T-helper 1 cell (primary cell): ENCODE measurements around the gene CARD18.
A peak's percentile ranks its signal among the peaks of the same experiment; 100 is the strongest.
"Not testable (repeated sequence)": the region's sequence is repeated elsewhere in the genome, so short reads cannot be mapped to it uniquely, and the experiment has no call there.

Source experiments
- DNase-seq, 5 donors: peaks; one replicate each; pipeline ENCODE4 v3.0.0-alpha.2; 2012 to 2020

The CARD18 gene

DNA sequence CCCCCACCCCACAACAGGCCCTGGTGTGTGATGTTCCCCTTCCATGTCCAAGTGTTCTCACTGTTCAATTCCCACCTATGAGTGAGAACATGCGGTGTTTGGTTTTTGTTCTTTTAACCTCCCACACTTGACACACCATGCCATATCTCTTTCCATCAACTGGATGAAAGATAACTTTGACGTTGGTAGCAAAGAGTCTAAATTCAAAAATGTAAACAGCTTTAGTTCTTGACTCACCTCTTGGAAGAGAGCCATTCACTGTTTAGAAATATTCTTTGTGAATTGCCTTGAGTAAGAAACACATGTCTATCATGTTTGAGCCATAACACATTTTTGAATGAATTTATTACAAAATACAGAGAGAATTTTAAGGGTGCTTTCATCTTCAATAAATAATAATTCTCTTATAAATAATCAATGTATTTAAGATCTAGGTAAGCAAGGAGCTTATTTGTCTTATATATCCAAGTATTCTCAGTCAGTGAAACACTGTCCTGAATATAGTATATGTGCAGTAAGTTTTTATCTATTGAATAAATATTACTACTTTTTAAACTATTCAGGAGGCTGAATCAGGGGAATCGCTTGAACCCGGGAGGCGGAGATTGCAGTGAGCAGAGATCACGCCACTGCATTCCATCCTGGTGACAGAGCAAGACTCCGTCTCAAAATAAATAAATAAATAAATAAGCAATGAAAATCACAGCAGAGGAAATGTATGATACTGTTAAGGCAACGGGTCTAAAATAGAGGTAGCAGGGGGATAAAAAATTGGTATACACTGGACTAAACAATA, 6.7 kb downstream of the CARD18 start:
- DNase-seq: no peak

DNA sequence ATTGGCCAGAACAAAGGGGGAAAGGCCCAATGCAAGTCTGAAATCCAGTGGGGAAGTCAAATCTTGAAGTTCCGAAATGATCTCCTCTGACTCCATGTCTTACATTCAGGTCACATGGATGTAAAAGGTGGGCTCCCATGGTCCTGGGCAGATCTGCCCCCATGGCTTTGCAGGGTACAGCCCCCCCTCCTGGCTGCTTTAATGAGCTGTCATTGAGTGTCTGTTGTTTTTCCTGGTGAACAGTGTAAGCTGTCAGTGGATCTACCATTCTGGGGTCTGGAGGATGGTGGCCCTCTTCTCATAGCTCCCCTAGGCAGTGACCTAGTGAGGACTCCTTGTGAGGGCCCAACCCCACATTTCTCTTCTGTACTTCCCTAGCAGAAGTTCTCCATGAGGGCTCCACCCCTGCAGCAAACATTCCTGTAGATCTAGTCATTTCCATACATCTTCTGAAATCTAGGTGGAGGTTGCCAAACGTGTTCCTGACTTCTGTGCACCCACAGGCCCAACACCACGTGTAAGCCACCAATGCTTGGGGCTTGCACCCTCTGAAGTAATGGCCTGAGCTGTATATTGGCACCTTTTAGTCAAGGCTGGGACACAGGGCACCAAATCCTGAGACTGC, 9.3 kb downstream of the CARD18 start:
- no peak for DNase-seq

DNA sequence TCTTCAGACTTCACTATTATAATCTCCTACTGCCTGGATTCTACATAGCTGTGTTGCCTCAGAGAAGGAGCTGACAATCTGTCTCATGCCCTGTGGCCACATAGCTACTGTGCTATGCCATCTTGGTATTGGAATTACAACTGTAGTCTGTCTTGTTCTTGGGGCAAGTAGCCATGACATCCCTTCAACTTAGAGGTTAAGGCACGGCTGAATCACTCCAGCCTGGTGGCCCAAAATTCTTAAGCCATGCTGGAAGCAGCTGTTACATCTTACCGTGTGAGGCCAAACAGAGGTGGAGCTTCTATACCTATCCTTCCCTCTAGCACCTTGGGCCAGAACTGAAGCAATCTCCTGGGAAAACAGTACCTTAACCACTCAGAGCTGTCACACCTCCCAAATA, 14.8 kb downstream of the CARD18 start:
- DNase-seq: no peak

DNA sequence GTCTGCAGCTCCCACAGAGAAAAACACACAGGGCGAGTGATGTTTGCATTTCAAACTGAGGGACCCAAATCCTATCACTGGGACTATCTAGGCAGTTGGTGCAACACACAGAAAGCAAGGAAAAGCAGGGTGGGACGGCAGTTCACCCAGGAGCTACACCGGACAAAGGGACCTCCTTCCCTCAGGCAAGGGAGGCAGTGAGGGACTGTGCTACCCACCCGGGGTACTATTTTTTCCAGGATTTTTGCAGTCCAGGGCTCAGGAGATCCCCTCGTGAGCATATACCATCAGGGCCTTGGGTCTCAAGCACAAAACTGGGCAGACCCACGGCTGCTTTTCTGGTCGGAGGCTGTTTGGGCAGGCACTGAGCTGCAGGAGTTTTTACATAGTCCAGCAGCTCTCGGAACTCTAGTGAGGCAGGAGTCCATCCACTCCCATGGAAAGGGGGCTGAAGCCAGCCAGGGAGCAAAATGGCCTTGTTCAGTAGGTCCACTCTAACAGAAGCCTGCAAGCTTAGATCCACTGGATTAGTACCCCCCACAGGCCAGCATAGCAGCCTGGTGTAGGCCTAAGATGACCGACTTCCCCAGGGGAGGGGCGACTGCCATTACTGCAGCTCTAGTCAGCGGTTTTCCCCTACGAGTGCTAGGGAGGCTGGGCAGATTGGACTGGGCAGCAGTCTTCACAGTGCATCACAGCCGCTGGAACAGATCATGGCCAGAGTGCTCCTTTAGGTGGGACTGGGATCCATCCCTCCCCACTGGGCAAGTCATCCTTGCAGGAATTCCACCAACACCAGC, 28.2 kb downstream of the CARD18 start:
- DNase-seq: no peak

DNA sequence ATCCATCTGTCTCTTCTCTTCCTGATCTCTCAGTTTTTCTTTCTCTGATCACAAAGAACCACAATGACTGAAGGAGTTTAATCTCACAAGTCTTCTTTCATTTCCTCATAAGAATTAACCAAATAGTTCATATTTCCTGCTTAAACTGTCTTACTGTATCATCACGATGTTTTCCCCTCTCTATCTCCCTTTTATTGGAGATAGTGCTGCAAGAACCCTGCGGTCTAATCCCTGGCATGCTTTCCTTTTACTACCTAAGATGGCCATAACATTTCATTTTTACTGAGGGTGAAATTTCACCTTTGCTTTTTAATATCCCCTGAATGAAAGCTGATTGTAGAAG, 28.9 kb downstream of the CARD18 start:
- no peak for DNase-seq

DNA sequence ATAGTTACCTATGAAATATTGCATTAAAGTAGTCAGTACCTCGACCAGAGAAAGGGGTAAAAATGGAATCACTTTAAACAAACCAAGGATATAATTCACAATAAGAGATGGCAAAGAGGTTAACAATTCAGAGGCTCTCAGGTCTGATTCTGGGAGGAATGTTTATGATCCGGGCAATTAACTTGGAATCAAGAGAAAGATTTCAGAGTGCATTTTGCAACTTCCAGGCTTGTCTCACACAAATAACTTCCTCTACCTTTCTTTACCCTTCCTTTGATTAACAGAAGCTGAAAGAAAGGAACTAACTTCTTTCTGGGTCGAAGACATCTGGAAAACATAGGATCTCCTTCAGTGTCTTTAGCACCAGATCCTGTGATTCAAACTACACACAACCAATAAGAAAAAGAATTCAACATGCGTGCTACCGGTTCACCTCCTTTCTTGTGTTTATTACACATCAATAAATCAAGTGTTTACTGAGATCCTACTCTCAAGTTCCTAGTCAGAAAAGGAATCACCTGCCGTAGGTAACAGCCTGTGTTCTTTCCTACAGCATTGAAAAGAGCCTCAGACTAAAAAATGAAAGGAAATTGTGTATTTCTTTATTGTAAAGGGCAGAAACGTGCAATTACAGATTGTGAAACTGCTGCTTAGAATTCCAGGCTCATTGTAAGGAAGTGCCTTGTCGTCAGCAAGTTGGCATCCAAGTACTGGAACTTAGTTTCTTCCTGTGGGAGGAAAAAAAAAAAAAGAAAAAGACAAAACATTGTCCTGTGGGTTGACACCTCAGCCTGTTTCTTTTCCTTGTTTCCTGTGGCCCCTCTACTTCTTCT, 29.5 kb downstream of the CARD18 start:
- DNase-seq: no peak

DNA sequence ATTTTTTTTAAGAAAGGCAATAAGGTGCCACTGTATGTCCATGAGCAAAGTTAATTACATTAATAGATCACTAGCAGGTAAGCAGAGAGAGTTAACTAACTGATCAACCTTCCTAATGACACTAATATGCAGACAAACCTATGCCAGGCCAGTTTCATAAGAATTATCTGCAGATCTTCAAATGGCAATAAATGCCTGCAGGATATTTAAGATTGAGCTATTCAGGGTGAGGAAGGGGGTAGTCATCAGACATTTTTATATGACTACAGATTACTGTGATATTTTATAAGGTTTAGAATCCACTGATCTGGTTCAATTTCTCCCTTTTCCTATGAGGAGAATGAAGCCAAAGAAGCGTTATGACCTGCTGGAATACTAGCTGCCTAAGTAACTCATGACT, 30.2 kb downstream of the CARD18 start:
- no peak for DNase-seq

DNA sequence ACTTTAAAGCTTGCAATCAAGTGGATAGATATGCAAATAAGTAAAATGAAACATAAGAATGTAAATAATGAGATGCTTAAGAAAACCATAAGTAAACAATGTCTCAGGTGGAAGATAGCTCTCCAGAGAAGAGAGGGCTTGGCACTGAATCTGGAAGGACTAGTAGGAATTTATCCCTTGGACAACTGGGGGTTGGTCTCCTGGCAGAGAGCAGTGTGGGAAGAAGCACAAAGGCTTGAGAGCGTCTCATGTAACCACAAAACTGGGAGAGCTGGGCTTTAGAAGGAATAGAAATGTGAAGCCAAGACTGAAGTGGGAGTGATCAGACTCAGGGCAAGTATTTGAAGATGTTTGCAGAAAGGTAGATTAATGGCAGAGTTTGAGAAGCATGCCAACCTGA, 31.3 kb downstream of the CARD18 start:
- DNase-seq: no peak

DNA sequence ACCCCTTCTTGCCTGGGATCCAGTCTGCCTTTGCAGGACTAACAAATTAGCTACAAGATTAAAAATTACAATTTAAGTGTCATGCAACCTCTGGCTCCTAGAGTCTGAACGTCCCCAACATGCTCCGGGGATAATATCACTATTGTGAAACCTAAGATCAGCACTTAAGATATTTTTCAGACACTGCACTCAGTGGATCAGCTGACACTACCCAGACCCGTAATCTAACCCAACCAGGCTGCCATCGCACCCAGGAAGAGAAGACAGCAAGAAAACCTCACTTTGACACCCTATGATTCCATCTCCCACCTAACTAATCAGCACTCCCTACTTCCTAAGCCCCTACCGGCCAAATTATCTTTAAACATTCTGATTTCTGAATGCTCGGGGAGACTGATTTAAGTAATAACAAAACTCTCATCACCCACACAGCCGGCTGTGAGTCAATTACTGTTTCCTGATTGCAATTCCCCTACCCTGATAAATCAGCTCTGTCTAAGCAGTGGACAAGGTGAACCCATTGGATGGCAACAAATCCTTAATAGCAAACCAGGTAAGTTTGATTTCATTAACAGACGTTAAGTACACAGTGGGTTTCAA, 32.2 kb downstream of the CARD18 start:
- DNase-seq: peak in 1 of 5 donors; percentile 53

DNA sequence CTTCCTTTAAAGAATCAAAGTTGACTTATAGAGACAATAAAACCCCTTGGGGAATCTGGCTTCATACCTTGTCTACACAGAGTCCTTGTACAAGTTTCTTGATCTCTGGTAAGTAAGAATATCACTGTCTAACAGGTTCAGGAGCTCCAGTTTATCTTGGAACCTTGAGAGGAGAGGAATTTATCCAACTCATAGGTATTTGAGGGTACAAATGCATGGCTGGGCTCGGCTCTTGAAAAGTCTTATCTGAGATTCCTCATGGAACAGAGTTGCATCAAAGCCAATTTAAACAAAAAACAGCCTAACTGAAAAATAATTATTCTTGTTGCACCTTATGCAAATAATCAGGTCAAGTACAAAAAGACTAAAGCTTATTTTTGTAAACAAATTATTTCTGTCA, 33.4 kb downstream of the CARD18 start:
- DNase-seq: no peak

DNA sequence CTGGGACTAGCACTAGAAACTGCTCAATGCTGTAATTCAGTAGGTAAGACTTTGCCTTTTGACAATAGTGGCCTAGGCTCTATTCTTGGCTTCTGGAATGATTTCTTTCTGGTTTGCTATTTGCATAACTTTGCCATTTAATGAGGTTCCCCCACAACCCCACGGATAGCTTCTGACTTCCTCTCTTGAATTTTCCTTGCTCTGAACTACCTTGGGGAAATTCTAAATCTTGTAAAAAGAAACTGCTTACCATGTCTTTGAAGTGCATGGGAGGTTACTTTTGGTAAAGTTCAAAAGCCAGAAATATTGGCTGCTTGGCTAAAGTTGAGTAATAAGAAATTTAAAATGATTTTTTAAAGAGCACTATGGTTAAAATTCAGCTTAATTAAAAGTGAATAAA, 35.3 kb downstream of the CARD18 start:
- no peak for DNase-seq

DNA sequence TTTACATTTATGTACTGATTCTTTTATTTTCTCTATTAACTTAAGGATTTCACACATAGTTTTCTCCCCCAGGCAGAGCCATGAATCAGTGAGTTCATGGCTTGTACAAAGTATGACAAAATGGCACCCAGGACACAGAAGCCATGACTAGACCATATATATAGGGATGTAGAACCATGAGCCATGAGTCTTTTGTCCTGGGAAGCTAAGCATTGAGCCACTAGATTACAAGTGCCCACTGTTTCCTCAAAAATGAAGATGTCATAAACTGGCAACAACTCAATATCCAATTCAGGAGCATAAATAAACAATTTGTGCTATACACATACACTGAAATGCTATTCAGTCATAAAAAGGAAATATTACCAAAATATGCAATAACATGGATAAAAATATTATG, 36.2 kb downstream of the CARD18 start:
- no peak for DNase-seq

DNA sequence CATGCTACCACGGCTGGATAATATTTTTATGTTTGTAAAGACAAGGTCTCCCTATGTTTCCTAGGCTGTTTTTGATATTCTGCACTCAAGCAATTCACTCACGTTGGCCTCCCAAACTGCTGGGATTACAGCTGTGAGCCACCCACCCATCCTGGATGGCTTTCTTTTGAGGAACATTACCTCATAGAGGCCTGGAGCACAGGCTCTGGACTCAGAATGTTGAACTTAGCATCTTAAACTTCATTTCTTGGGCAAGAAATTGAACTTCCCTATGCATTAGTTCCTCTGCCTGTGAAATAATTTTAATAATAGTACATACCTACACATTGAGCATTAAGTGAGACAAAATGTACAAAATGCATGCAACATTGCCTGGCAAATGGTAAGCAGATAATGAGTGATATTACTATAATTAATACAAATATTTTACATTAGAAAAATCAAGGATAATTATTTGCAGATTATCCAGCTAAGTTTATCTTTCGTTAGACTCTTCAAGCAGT, 37.4 kb downstream of the CARD18 start:
- not testable (repeated sequence) for DNase-seq

DNA sequence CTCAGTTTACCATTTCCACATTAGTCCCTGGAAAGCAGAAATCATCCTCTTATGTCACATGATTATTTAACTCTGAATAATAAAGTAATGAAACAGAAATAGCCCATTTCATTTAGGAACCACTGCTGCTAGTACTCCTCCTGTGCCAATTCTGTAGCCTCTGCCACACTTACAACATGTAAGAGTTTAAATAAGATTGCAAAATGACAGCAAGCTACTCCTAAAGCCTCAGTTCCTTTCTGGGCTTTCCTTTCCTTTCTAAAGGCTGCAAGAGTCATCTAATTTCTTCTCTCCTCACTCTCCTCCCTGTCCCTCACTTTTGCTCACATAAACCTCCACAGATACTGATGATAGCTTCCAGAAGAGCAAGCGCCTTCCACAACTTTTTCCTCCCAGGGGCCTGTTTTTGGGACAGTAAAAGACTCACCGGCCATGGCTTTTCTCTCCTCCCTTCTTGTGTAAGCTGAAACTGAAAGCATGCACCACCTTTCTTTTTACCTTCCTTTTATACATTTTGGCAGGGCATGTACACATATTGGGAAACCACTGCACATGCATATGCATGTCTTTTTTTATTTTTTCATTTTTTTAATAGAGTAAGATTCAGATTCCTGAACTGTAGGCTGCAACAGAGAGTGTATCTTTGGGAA, 38.5 kb downstream of the CARD18 start:
- DNase-seq: peak in 1 of 5 donors; percentile 54

DNA sequence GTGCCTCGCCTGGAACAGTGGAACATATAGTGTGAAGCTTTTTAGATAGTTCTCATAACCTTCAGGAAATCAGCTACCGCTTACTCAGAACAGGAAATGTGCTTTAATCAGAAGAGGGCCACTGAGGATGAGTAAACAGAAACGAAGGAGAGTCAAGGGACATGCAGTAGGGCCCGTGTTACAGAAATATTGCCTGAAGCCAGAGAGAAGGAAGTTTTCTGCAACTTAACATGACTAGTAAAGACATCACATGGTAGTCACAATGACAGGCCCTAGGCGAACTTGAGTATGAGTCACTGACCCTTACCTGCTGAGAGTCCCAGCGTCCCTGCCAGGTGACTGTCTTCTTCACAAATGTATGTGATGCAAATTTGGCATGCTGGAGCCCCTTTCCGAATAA, 39.4 kb downstream of the CARD18 start:
- DNase-seq: peak in 1 of 5 donors; percentile 78

DNA sequence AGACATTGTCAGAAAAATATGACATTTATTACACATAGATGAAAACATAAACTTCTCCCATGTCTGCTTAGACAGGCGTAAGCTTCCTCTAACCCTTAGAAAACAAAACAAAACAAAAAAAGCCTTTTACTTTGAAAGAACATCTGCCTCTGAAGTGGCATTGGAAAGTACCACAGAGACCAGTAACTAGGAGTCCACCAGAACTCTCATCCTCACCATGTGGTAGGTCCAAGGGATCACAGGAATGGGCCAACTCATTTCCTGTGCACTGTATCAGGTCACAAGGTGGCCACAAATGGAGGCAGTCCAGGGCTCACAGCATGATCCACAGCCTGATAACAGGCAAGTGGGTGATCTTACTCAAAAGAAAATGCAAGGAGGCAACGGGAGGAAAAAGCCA, 40.0 kb downstream of the CARD18 start:
- not testable (repeated sequence) for DNase-seq

DNA sequence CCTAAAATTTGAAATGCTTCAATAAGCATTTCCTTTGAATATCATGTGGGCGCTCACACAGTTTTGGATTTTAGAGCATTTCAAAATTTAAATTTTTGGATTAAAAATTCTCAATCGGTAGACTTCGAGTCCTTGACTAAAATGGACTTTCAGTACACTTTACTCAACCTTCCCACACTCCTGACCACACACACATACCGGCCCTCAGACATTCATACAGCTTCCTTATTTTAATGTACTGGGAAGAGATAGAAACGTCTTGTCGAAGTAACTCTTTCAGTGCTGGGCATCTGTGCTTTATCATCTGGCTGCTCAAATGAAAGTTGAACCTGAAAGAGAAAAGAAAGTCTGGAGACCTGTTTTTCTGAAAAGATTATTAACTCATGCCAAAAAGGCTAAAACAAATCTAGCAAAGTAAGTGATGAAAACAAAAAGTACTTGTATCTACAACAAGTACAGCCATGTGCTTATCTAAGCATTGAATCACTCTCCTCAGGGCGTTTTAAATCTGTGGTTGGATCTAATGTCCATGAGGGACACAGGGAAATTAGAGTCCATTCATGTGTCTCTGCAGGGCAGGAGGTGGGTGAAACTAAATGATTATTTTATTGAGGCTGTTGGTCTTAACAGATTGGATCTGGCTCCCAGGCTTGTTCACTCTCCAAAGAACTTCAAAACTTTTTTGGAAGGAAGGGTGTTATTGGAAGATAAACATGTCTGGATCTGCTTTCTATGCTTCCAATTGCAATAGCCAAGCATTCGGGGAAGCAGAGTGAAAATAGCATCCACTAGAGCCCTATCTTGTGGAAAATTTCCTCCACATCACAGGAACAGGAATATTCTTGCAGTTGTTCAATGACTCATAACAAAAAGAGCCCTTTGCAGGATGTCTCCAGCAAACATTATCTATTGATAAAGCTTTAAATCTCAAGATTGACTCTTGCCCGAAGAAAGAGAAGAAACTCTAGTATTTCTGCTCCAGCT, 47.0 kb downstream of the CARD18 start:
- no peak for DNase-seq
